Glutamatergic neuron (in vitro differentiated cells): ENCODE measurements around the gene NECAB2. TPM values are rescaled to one million over a fixed set of nuclear protein-coding genes. Genes with fewer than 3 reads are reported as not detected.

Source experiments
- DNase-seq: peaks from one replicate; pipeline ENCODE4 v3.0.0; 2022
- H3K27ac Mint-ChIP-seq: one replicate; pipeline ENCODE4 v1.8.0; 2020; ENCODE audit warnings: mild to moderate bottlenecking, mixed read lengths, inconsistent platforms; ENCODE audit not compliant: unreplicated experiment
- H3K27me3 Mint-ChIP-seq: one replicate; pipeline ENCODE4 v1.8.0; 2020; ENCODE audit warnings: mild to moderate bottlenecking, moderate library complexity, mixed read lengths, inconsistent platforms; ENCODE audit not compliant: unreplicated experiment
- H3K36me3 Mint-ChIP-seq: one replicate; pipeline ENCODE4 v1.8.0; 2020; ENCODE audit warnings: mild to moderate bottlenecking, mixed read lengths, inconsistent platforms; ENCODE audit not compliant: unreplicated experiment
- H3K4me1 Mint-ChIP-seq: one replicate; pipeline ENCODE4 v1.8.0; 2020; ENCODE audit warnings: mild to moderate bottlenecking, low read depth, mixed read lengths, inconsistent platforms; ENCODE audit not compliant: unreplicated experiment
- H3K4me3 Mint-ChIP-seq: one replicate; pipeline ENCODE4 v1.8.0; 2020; ENCODE audit warnings: mild to moderate bottlenecking, mixed read lengths, inconsistent platforms; ENCODE audit not compliant: unreplicated experiment
- H3K9me3 Mint-ChIP-seq: one replicate; pipeline ENCODE4 v1.8.0; 2020; ENCODE audit warnings: mild to moderate bottlenecking, moderate library complexity, mixed read lengths, inconsistent platforms; ENCODE audit not compliant: unreplicated experiment
- total RNA-seq: library from RNA; stranded (reverse); fragmentation: NEBNext Ultra II Directional; extraction: Animal tissue kit (Norgen Biotek cat#: 25700); gene quantifications from one replicate; pipeline ENCODE4 v1.2.1, GENCODE V29; 2021; ENCODE audit not compliant: unreplicated experiment
- TF ChIP-seq, protein P1 (sequence below): fragments of 200-600 bp; sonication (generic); IDR thresholded peaks from one replicate; pipeline ENCODE4 v1.5.0; 2021; ENCODE audit not compliant: partially characterized antibody, unreplicated experiment

The NECAB2 gene
- total RNA-seq, 1 donor from 2014 or later = 112 TPM

DNA sequence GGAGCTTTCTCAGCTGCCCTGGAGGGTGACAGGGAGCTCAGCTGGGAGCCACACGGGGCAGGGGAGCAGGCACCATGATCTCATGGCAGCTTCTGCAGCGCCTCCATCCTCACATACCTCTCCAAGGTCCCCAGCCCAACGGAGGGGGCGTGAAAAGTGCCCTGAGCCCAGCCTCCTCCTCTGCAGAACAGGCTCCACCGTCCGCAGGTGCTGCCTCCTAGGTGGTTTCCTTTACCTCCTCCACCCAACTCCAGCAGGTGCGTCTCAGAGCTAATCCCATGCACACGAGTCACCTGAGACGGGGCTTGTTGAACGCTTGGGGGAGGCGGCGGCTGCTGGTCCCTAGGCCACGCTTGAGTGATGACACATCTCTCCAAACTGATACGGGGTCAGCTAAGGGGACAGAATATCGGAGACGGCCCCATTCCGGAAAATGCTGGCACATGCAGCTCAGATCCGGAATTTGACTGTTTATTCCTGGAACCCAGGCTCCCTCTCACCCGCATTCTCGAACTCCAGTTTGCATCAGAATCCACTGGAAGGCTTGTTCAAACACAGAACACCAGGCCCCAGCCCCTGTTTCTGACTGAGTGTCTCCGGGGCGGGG, 74.9 kb downstream of the NECAB2 start:
- peaks cover 14% of the 10 kb centered on the region for H3K9me3 Mint-ChIP-seq
- H3K27ac Mint-ChIP-seq = no peak overlapping the region
- no peaks in the 10 kb centered on the region for H3K36me3 Mint-ChIP-seq
- peaks cover 27% of the 10 kb centered on the region for H3K4me1 Mint-ChIP-seq
- no peak for DNase-seq
- TF ChIP-seq, protein P1, sequence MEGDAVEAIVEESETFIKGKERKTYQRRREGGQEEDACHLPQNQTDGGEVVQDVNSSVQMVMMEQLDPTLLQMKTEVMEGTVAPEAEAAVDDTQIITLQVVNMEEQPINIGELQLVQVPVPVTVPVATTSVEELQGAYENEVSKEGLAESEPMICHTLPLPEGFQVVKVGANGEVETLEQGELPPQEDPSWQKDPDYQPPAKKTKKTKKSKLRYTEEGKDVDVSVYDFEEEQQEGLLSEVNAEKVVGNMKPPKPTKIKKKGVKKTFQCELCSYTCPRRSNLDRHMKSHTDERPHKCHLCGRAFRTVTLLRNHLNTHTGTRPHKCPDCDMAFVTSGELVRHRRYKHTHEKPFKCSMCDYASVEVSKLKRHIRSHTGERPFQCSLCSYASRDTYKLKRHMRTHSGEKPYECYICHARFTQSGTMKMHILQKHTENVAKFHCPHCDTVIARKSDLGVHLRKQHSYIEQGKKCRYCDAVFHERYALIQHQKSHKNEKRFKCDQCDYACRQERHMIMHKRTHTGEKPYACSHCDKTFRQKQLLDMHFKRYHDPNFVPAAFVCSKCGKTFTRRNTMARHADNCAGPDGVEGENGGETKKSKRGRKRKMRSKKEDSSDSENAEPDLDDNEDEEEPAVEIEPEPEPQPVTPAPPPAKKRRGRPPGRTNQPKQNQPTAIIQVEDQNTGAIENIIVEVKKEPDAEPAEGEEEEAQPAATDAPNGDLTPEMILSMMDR = no peak
- no peak overlapping the region for H3K4me3 Mint-ChIP-seq
- peaks cover 11% of the 10 kb centered on the region for H3K27me3 Mint-ChIP-seq

DNA sequence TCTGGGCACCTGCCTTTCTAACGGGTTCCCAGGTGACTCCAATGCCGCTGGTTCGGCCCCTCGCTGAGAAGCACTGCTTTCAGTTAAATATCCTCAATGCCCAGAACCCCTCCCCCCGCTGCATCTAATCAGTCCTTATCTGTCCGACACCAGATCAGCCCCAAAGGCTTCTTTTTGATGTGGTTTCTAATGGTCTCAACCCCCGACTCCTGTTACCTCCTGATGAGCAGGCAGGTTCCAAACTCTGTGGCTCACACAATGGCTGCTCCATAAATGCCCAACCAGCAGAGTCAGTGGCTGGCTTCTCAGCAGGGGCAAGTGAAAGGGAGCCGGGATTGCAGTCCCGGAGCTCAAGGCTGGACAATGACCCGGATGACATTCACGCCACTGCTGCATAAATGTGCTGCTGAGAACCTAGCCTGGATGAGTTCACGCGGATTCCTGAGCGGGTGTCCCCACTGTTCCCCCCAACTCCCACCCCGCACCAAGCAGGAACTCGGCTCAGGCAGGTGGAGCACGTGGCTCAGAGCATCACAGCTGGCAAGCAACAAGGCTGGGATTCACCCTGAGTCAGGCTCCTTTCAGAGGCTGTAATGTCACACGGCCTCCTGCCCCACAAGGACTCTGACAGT, 75.6 kb downstream of the NECAB2 start:
- Mint-ChIP-seq H3K4me3 (no peak overlapping the region), H3K4me1 (peaks cover 23% of the 10 kb centered on the region), H3K36me3 (no peaks in the 10 kb centered on the region), H3K9me3 (peaks cover 14% of the 10 kb centered on the region), H3K27ac (no peak overlapping the region), H3K27me3 (peaks cover 11% of the 10 kb centered on the region)
- no peak for DNase-seq
- TF ChIP-seq, protein P1 = no peak

DNA sequence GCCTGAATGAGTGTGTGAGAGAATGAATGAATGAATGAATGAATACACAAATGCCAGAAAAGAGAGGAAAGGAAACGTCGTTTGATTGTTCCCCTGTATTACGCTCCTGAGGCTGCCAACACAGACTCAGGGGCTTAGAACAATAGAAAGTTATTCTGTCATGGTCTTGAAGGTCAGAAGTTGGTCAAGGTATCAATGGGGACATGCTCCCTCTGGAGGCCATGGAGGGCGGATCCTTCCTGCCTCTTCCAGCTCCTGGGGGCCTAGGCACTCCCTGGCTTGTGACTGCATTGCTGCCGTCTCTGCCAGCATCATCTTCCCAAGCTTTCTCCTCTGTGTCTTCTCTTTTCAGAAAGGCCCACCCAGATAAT, 76.1 kb downstream of the NECAB2 start:
- TF ChIP-seq, protein P1 = no peak
- Mint-ChIP-seq H3K4me1 (peaks cover 19% of the 10 kb centered on the region), H3K27me3 (peaks cover 9% of the 10 kb centered on the region), H3K9me3 (peaks cover 10% of the 10 kb centered on the region), H3K27ac (no peak overlapping the region), H3K36me3 (no peaks in the 10 kb centered on the region), H3K4me3 (no peak overlapping the region)
- no peak for DNase-seq

DNA sequence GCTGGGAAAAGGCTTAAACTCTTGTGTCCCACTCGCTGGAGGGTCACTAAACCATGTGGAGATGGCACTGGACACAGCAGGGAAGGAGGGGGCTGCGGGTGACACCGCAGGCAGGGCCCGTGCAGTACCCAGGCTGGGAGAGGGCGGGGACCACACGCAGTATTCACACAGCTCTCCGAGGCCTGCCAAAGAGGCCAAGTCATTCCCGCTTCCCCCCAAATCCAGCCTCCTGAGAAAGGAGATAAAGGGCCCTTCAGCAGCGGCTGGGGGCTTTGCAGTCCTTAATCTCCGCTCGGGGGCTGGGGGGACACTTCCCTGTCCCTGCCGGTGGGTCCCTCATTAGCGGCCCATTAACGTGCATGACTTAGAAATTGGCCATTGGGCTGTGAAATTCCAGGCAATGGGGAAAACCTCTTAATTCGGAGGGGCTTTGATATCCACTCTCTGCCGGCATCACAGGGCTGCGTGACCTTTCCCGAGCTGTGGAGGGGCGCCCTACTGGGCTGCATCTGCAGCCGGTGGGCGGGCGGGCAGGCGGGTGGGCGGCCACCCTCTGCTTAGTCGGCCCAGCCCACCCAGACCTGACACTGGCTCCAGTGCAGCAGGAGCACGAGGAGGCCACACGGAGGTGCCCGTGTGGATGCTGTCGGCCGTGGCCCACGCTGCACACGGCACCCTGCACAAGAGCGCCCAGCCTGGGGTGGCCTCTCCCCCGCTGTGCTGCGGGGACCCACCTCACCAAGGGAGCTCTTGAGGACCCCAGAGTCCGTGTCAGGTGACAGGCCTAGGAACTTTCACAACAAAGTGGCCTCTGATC, 77.2 kb downstream of the NECAB2 start:
- Mint-ChIP-seq H3K27me3 (peaks cover 5% of the 10 kb centered on the region), H3K4me3 (no peak overlapping the region), H3K9me3 (peaks cover 7% of the 10 kb centered on the region), H3K4me1 (peaks cover 17% of the 10 kb centered on the region), H3K36me3 (peaks cover under 1% of the 10 kb centered on the region), H3K27ac (no peak overlapping the region)
- TF ChIP-seq, protein P1 = no peak
- no peak for DNase-seq
